ENCODE measurements around the gene FAT1.

Gene FAT1

GRCh38 chr4:186727169-186727976 lies 3.7 kb upstream of the FAT1 start:
- Histone ChIP-seq H3K4me3 (ENCODE audit: low read depth, low read length) (peak overlapping the region; percentile 82), H3K23ac (ENCODE audit: low read length) (no peak overlapping the region), H3K79me1 (ENCODE audit: low read length) (peaks cover 28% of the 10 kb centered on the region), H2AK5ac (ENCODE audit: low read length) (no peak overlapping the region), H3K27me3 (ENCODE audit: insufficient read depth, low read length) (no peaks in the 10 kb centered on the region), H3K18ac (ENCODE audit: low read length) (no peak overlapping the region), H4K12ac (ENCODE audit: low read depth, low read length) (no peak overlapping the region), H3K4me1 (ENCODE audit: control insufficient read depth in 1 of 2, insufficient read depth in 2 of 2, low read length in 2 of 2) (peaks cover 3 to 4% of the 10 kb centered on the region in 2 experiments), H3K4ac (ENCODE audit: low read depth, low read length) (no peak overlapping the region), H2BK12ac (ENCODE audit: low read length) (no peak overlapping the region), H3K79me2 (ENCODE audit: control insufficient read depth, insufficient read depth, low read length, poor library complexity) (peaks cover 24% of the 10 kb centered on the region), H3K4me2 (ENCODE audit: low read length) (peak overlapping the region; percentile 99), H3K27ac (ENCODE audit: low read depth, low read length) (peak overlapping the region; percentile 66), H4K8ac (ENCODE audit: low read depth, low read length) (peak overlapping the region; percentile 2), H2BK5ac (ENCODE audit: low read depth, low read length, poor library complexity) (peak overlapping the region; percentile 58), H3K9me3 (ENCODE audit: insufficient read depth, low read depth, low read length) (no peaks in the 10 kb centered on the region), H4K91ac (ENCODE audit: low read depth, low read length) (no peak overlapping the region), H2AFZ (ENCODE audit: insufficient read depth, low read length, poor library complexity) (peak overlapping the region; percentile 43), H3K9ac (ENCODE audit: low read length) (peak overlapping the region; percentile 87), H3K36me3 (ENCODE audit: control insufficient read depth in 1 of 2, insufficient read depth in 2 of 2, low read length in 2 of 2) (no peaks in the 10 kb centered on the region), H2BK120ac (ENCODE audit: insufficient read depth, low read length, poor library complexity) (peak overlapping the region; percentile 34), H3K14ac (ENCODE audit: low read length) (no peak overlapping the region)
- DNase-seq: peak in 1 of 2 donors; percentile 25
- no CpG with 5 or more reads among the region's 15 CpGs for WGBS (ENCODE audit: extremely low coverage, insufficient coverage, insufficient read length)

- peak overlapping the region; percentile 96 for H3K18ac ChIP-seq (ENCODE audit: low read length)
- H3K4me2 ChIP-seq (ENCODE audit: low read length): peak overlapping the region; percentile 99
- no peak overlapping the region for H3K23ac ChIP-seq (ENCODE audit: low read length)
- H3K9me3 ChIP-seq (ENCODE audit: insufficient read depth, low read depth, low read length): no peaks in the 10 kb centered on the region
- H4K12ac ChIP-seq (ENCODE audit: low read depth, low read length): peak overlapping the region; percentile 88
- no peaks in the 10 kb centered on the region for H3K36me3 ChIP-seq (ENCODE audit: control insufficient read depth in 1 of 2, insufficient read depth in 2 of 2, low read length in 2 of 2)
- H3K14ac ChIP-seq (ENCODE audit: low read length): peak overlapping the region; percentile 96
- peak overlapping the region; percentile 66 for H3K27ac ChIP-seq (ENCODE audit: low read depth, low read length)
- H4K8ac ChIP-seq (ENCODE audit: low read depth, low read length): peak overlapping the region; percentile 89
- H2BK120ac ChIP-seq (ENCODE audit: insufficient read depth, low read length, poor library complexity): peak overlapping the region; percentile 92
- H3K9ac ChIP-seq (ENCODE audit: low read length): peak overlapping the region; percentile 87
- peaks cover 25% of the 10 kb centered on the region for H3K79me2 ChIP-seq (ENCODE audit: control insufficient read depth, insufficient read depth, low read length, poor library complexity)
- peaks cover 28% of the 10 kb centered on the region for H3K79me1 ChIP-seq (ENCODE audit: low read length)
- peak overlapping the region; percentile 82 for H4K91ac ChIP-seq (ENCODE audit: low read depth, low read length)
- peak overlapping the region; percentile 82 for H3K4me3 ChIP-seq (ENCODE audit: low read depth, low read length)
- H2AK5ac ChIP-seq (ENCODE audit: low read length): peak overlapping the region; percentile 31
- no peaks in the 10 kb centered on the region for H3K27me3 ChIP-seq (ENCODE audit: insufficient read depth, low read length)
- peak; percentile 64 to 78 for DNase-seq
- H2BK5ac ChIP-seq (ENCODE audit: low read depth, low read length, poor library complexity): peak overlapping the region; percentile 96
- peak overlapping the region; percentile 75 for H3K4ac ChIP-seq (ENCODE audit: low read depth, low read length)
- peak overlapping the region; percentile 84 for H2AFZ ChIP-seq (ENCODE audit: insufficient read depth, low read length, poor library complexity)
- peak overlapping the region; percentile 96 for H2BK12ac ChIP-seq (ENCODE audit: low read length)
- H3K4me1 ChIP-seq (ENCODE audit: control insufficient read depth in 1 of 2, insufficient read depth in 2 of 2, low read length in 2 of 2): peaks cover 3 to 4% of the 10 kb centered on the region in 2 experiments
- WGBS (ENCODE audit: extremely low coverage, insufficient coverage, insufficient read length): no CpG with 5 or more reads among the region's 82 CpGs
These were observed 2.9 kb upstream of the FAT1 start for GRCh38 chr4:186726426-186727168.

- Histone ChIP-seq H3K27me3 (ENCODE audit: insufficient read depth, low read length) (no peaks in the 10 kb centered on the region), H3K4ac (ENCODE audit: low read depth, low read length) (peak overlapping the region; percentile 76), H3K36me3 (ENCODE audit: control insufficient read depth in 1 of 2, insufficient read depth in 2 of 2, low read length in 2 of 2) (no peaks in the 10 kb centered on the region), H3K9ac (ENCODE audit: low read length) (peak overlapping the region; percentile 84), H3K9me3 (ENCODE audit: insufficient read depth, low read depth, low read length) (no peaks in the 10 kb centered on the region), H2BK120ac (ENCODE audit: insufficient read depth, low read length, poor library complexity) (peak overlapping the region; percentile 92), H2AK5ac (ENCODE audit: low read length) (peak overlapping the region; percentile 31), H3K27ac (ENCODE audit: low read depth, low read length) (peak overlapping the region; percentile 97), H3K14ac (ENCODE audit: low read length) (peak overlapping the region; percentile 96), H3K79me2 (ENCODE audit: control insufficient read depth, insufficient read depth, low read length, poor library complexity) (peaks cover 25% of the 10 kb centered on the region), H3K4me3 (ENCODE audit: low read depth, low read length) (peak overlapping the region; percentile 82), H2AFZ (ENCODE audit: insufficient read depth, low read length, poor library complexity) (peak overlapping the region; percentile 84), H3K18ac (ENCODE audit: low read length) (peak overlapping the region; percentile 96), H4K8ac (ENCODE audit: low read depth, low read length) (peak overlapping the region; percentile 89), H3K4me2 (ENCODE audit: low read length) (peak overlapping the region; percentile 99), H2BK12ac (ENCODE audit: low read length) (peak overlapping the region; percentile 96), H4K91ac (ENCODE audit: low read depth, low read length) (peak overlapping the region; percentile 82), H3K79me1 (ENCODE audit: low read length) (peaks cover 28% of the 10 kb centered on the region), H2BK5ac (ENCODE audit: low read depth, low read length, poor library complexity) (peak overlapping the region; percentile 96), H4K12ac (ENCODE audit: low read depth, low read length) (peak overlapping the region; percentile 88), H3K23ac (ENCODE audit: low read length) (no peak overlapping the region), H3K4me1 (ENCODE audit: control insufficient read depth in 1 of 2, insufficient read depth in 2 of 2, low read length in 2 of 2) (peaks cover 3 to 4% of the 10 kb centered on the region in 2 experiments)
- peak; percentile 74 to 82 for DNase-seq
- no CpG with 5 or more reads among the region's 54 CpGs for WGBS (ENCODE audit: extremely low coverage, insufficient coverage, insufficient read length)
These were observed 2.1 kb upstream of the FAT1 start for GRCh38 chr4:186725469-186726425.
